GM06990 (cell line): ENCODE results near the gene DNHD1.
"Not testable (repeated sequence)": the region's sequence is repeated elsewhere in the genome, so short reads cannot be mapped to it uniquely, and the experiment has no call there.

Source experiments
- DNase-seq: peaks from one replicate; pipeline ENCODE4 v3.0.0-alpha.2; 2011; ENCODE audit not compliant: insufficient read length; ENCODE audit errors: extremely low read depth
- H3K27me3 ChIP-seq: replicated peaks from 2 replicates; pipeline ENCODE4 v1.6.0; 2011; ENCODE audit warnings: low read length; ENCODE audit not compliant: control insufficient read depth, insufficient read depth
- H3K36me3 ChIP-seq: 2 replicates; pipeline ENCODE4 v1.5.1; 2011; ENCODE audit warnings: low read length; ENCODE audit not compliant: control insufficient read depth, insufficient read depth
- H3K4me3 ChIP-seq: replicated peaks from 2 replicates; pipeline ENCODE4 v1.5.1; 2011; ENCODE audit warnings: low read depth, mild to moderate bottlenecking, control low read depth, low read length
- TF ChIP-seq, protein P1 (sequence below): IDR thresholded peaks from 2 replicates; pipeline ENCODE4 v1.5.1; 2011; ENCODE audit warnings: low read length, control low read depth, mild to moderate bottlenecking, inconsistent platforms; ENCODE audit not compliant: insufficient read depth, poor library complexity, severe bottlenecking

Gene DNHD1

GRCh38 chr11:6505577-6506240 is 8.6 kb downstream of the DNHD1 start:
- no peak for DNase-seq
- TF ChIP-seq, protein P1, sequence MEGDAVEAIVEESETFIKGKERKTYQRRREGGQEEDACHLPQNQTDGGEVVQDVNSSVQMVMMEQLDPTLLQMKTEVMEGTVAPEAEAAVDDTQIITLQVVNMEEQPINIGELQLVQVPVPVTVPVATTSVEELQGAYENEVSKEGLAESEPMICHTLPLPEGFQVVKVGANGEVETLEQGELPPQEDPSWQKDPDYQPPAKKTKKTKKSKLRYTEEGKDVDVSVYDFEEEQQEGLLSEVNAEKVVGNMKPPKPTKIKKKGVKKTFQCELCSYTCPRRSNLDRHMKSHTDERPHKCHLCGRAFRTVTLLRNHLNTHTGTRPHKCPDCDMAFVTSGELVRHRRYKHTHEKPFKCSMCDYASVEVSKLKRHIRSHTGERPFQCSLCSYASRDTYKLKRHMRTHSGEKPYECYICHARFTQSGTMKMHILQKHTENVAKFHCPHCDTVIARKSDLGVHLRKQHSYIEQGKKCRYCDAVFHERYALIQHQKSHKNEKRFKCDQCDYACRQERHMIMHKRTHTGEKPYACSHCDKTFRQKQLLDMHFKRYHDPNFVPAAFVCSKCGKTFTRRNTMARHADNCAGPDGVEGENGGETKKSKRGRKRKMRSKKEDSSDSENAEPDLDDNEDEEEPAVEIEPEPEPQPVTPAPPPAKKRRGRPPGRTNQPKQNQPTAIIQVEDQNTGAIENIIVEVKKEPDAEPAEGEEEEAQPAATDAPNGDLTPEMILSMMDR, result peak; percentile 72
- H3K36me3 ChIP-seq, result peaks cover 9% of the 10 kb centered on the region
- no peaks in the 10 kb centered on the region for H3K27me3 ChIP-seq
- H3K4me3 ChIP-seq, result no peak overlapping the region

GRCh38 chr11:6516865-6517264 is 19.8 kb downstream of the DNHD1 start:
- no peak for DNase-seq
- TF ChIP-seq, protein P1, result no peak
- H3K27me3 ChIP-seq, result no peaks in the 10 kb centered on the region
- H3K36me3 ChIP-seq, result peaks cover 7% of the 10 kb centered on the region
- H3K4me3 ChIP-seq, result no peak overlapping the region

DNA sequence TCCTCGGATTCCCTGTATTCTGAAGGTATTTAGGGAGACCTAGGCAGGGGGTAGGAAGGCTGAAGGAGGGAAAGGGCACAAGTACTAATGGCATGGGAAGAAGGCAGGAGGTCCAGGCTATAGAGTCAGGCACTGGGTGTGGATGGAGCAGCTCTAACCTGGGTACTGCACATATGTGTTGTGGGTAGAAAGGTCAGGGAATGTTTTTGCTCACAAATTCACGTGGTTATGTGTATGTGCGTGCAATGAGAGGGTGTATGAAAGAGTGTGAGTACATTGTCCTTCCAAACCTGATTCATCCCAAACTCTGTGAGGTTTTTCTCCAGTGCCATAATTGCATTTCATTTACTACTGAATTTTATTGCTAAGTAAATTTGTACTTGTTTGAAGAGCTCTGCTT is 23.2 kb downstream of the DNHD1 start:
- TF ChIP-seq, protein P1, result no peak
- DNase-seq, result no peak
- peaks cover 7% of the 10 kb centered on the region for H3K36me3 ChIP-seq
- no peaks in the 10 kb centered on the region for H3K27me3 ChIP-seq
- H3K4me3 ChIP-seq, result no peak overlapping the region

DNA sequence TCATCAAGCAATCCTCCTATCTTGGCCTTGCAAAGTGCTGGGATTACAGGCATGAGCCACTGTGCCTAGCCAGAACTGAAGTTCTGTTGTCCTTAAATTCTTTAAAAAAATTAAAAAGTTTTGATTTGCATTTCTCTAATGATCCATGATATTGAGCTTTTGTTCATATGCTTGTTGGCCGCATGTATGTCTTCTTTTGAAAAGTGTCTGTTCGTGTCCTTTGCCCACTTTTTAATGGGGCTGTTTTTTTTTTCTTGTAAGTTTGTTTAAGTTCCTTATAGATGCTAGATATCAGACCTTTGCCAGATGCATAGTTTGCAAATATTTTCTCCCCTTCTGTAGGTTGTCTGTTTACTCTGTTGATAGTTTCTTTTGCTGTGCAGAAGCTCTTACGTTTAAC is 24.9 kb downstream of the DNHD1 start:
- DNase-seq, H3K4me3 ChIP-seq, H3K36me3 ChIP-seq, H3K27me3 ChIP-seq: not testable (repeated sequence)

- no peak for DNase-seq
- TF ChIP-seq, protein P1, result no peak
- H3K36me3 ChIP-seq, result peaks cover 7% of the 10 kb centered on the region
- H3K4me3 ChIP-seq, result no peak overlapping the region
- H3K27me3 ChIP-seq, result no peaks in the 10 kb centered on the region
Observed at GRCh38 chr11:6523253-6523652, 26.2 kb downstream of the DNHD1 start.

DNA sequence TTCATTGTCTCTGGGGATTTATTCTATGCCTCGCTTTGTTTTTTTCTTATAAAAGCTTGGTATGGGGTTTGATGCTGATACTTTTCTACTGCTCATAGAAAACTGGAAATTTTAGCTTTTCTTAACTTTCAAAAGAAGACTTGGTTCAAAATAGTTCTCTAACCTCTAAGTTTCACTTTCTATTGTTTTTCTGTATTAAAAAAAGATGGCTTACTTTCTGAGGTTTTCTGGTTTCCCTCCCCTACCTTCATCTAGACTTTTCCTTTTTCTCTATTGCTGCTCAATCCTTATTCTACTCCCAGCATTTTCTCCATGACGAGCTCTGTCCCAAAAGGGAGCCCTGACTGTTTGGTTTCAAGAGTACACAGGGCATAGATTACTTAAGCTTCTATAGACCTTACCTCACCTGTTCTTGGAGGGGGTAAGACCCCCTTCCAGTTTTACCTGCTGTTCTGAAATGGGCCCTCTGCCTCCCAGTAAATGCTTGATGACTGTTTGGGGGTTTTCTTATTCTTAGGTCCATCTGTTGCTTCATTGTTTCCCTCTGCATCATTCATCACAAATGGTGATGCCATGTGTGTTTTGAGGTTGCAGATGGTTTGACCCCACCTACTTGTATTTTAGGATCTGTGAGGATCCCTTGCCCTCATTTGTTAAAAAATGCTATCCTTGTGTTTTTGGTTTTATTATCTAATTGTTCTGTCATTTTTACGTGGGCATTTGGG is 29.5 kb downstream of the DNHD1 start:
- TF ChIP-seq, protein P1, result no peak
- Histone ChIP-seq H3K4me3 (no peak overlapping the region), H3K27me3 (no peaks in the 10 kb centered on the region), H3K36me3 (no peaks in the 10 kb centered on the region; the same call in 1 of the 2 replicates)
- no peak for DNase-seq
